Keratinocyte (primary cell): Measurements from ENCODE around the gene UNC79. TPM values are rescaled to one million over a fixed set of nuclear protein-coding genes. Genes with fewer than 3 reads are reported as not detected.
"Not testable (repeated sequence)": the region's sequence is repeated elsewhere in the genome, so short reads cannot be mapped to it uniquely, and the experiment has no call there.

Experiments used
- DNase-seq: peaks from one replicate; pipeline ENCODE4 v3.0.0-alpha.2; 2011; ENCODE audit warnings: low read depth, missing footprints, low spot score
- FAIRE-seq: peaks from 2 replicates; lab custom pipeline; 2011; peaks lifted over from hg19 to GRCh38; lab: Jason Lieb, UNC
- H2AFZ ChIP-seq: 2 replicates; pipeline ENCODE4 v1.6.0; 2012; ENCODE audit warnings: low read length, control low read depth, inconsistent platforms; ENCODE audit not compliant: control insufficient read depth
- H3K27ac ChIP-seq: 2 replicates; pipeline ENCODE4 v1.5.1; 2011; ENCODE audit warnings: low read length; ENCODE audit not compliant: control insufficient read depth, insufficient read depth
- H3K27me3 ChIP-seq: 3 replicates; pipeline ENCODE4 v1.6.0; 2011; ENCODE audit warnings: low read length; ENCODE audit not compliant: control insufficient read depth, insufficient read depth; ENCODE audit errors: extremely low read depth
- H3K36me3 ChIP-seq, 2 experiments: 2 replicates in 1 of 2; 3 replicates in 1 of 2; pipeline ENCODE4 v1.5.1; 2011; ENCODE audit warnings: low read length in 2 of 2, mild to moderate bottlenecking in 1 of 2; ENCODE audit not compliant: control insufficient read depth in 2 of 2, insufficient read depth in 2 of 2; ENCODE audit errors: extremely low read depth in 1 of 2
- H3K4me1 ChIP-seq: 3 replicates; pipeline ENCODE4 v1.5.1; 2011; ENCODE audit warnings: low read length; ENCODE audit not compliant: control insufficient read depth, insufficient read depth; ENCODE audit errors: extremely low read depth
- H3K4me2 ChIP-seq: 3 replicates; pipeline ENCODE4 v1.6.0; 2011; ENCODE audit warnings: low read depth, low read length; ENCODE audit not compliant: control insufficient read depth, insufficient read depth; ENCODE audit errors: extremely low read depth
- H3K4me3 ChIP-seq, 3 experiments: fragments of 200-600 bp in 1 of 3; sonication (generic) in 1 of 3; 2 replicates in 2 of 3; 3 replicates in 1 of 3; pipeline ENCODE4 v1.5.1; 2011 to 2016; ENCODE audit warnings: low read length in 3 of 3, mild to moderate bottlenecking in 3 of 3, control low read depth in 2 of 3, inconsistent platforms in 1 of 3, low read depth in 1 of 3, mixed read lengths in 1 of 3, mixed run types in 1 of 3, moderate library complexity in 1 of 3; ENCODE audit not compliant: control insufficient read depth in 2 of 3, insufficient read depth in 2 of 3; ENCODE audit errors: extremely low read depth in 1 of 3
- H3K79me2 ChIP-seq: 2 replicates; pipeline ENCODE4 v1.6.0; 2012; ENCODE audit warnings: low read length; ENCODE audit not compliant: control insufficient read depth, insufficient read depth
- H3K9ac ChIP-seq: 3 replicates; pipeline ENCODE4 v1.6.0; 2011; ENCODE audit warnings: low read length; ENCODE audit not compliant: control insufficient read depth, insufficient read depth; ENCODE audit errors: extremely low read depth
- H3K9me1 ChIP-seq: 3 replicates; pipeline ENCODE4 v1.6.0; 2011; ENCODE audit warnings: low read length; ENCODE audit not compliant: control insufficient read depth, insufficient read depth; ENCODE audit errors: extremely low read depth
- H3K9me3 ChIP-seq: 2 replicates; pipeline ENCODE4 v1.5.1; 2012; ENCODE audit warnings: low read depth, low read length; ENCODE audit not compliant: control insufficient read depth
- H4K20me1 ChIP-seq: 3 replicates; pipeline ENCODE4 v1.6.0; 2011; ENCODE audit warnings: low read length; ENCODE audit not compliant: control insufficient read depth, insufficient read depth; ENCODE audit errors: extremely low read depth
- CTCF ChIP-seq, 3 experiments: IDR thresholded peaks in 1 of 3; conservative IDR thresholded peaks in 1 of 3; optimal IDR thresholded peaks in 1 of 3; 2 replicates in 2 of 3; 3 replicates in 1 of 3; pipeline versions ENCODE3 to v1.5.1; 2011; ENCODE audit warnings: low read length in 3 of 3, mild to moderate bottlenecking in 3 of 3, moderate library complexity in 2 of 3, control low read depth in 1 of 3, inconsistent platforms in 1 of 3; ENCODE audit not compliant: insufficient read depth in 2 of 3; ENCODE audit errors: extremely low read depth in 1 of 3
- EZH2 ChIP-seq: IDR thresholded peaks from one replicate; pipeline ENCODE4 v1.6.1; 2012; ENCODE audit warnings: inconsistent platforms, mild to moderate bottlenecking, low read length, moderate library complexity
- dilution Hi-C: fragments of 300-500 bp; cut with MboI; formaldehyde crosslinking; loops from one replicate; pipeline ENCODE4 v1.7.0; 2020; ENCODE audit warnings: low sequenced_read_pairs; ENCODE audit not compliant: extremely low pct_ligation_motif_present
- polyA plus RNA-seq, 5 experiments: library from polyadenylated mRNA; depleted of rRNA in 3 of 5; stranded (reverse) in 3 of 5; stranded (forward) in 1 of 5; unstranded in 1 of 5; fragments of >200 nt; gene quantifications; 1 replicate in 1 of 5; 2 replicates in 3 of 5; 3 replicates in 1 of 5; pipeline versions ENCODE4 v1.2.1 to v1.2.3, GENCODE V29; 2011 to 2012; ENCODE audit warnings: missing spikeins in 2 of 5, low read depth in 1 of 5, low replicate concordance in 1 of 5

Gene UNC79
- polyA plus RNA-seq, 1 donor (not counting 4 experiments of a cell fraction or from before 2014, with no cell fraction given): 0.01 TPM

- TF ChIP-seq EZH2 (no peak), CTCF (optimal IDR thresholded peaks at IDR 0.05 in 1 of 3, IDR thresholded peaks at IDR 0.05 in 1 of 3, conservative IDR thresholded peaks at IDR 0.05 in 1 of 3; ENCODE audit: extremely low read depth in 1 of 3, insufficient read depth in 2 of 3, low read length in 3 of 3) (no peak)
- no peak overlapping the region for H3K4me3 ChIP-seq
- FAIRE-seq: no peak
These were observed 59.3 kb downstream of the UNC79 start for GRCh38 chr14:93490001-93490400.

GRCh38 chr14:93493054-93493453 is 62.3 kb downstream of the UNC79 start:
- Histone ChIP-seq H3K4me1 (no peaks in the 10 kb centered on the region), H3K9me1 (no peaks in the 10 kb centered on the region), H3K27ac (no peak overlapping the region), H3K27me3 (no peaks in the 10 kb centered on the region), H3K9me3 (no peaks in the 10 kb centered on the region), H3K9ac (no peak overlapping the region), H4K20me1 (no peaks in the 10 kb centered on the region), H3K36me3 (no peaks in the 10 kb centered on the region), H2AFZ (no peak overlapping the region), H3K79me2 (no peaks in the 10 kb centered on the region), H3K4me2 (no peak overlapping the region), H3K4me3 (no peak overlapping the region)
- dilution Hi-C loops: no loop called here
- no peak for FAIRE-seq
- DNase-seq: no peak
- TF ChIP-seq EZH2: no peak
- TF ChIP-seq CTCF (optimal IDR thresholded peaks at IDR 0.05 in 1 of 3, IDR thresholded peaks at IDR 0.05 in 1 of 3, conservative IDR thresholded peaks at IDR 0.05 in 1 of 3; ENCODE audit: extremely low read depth in 1 of 3, insufficient read depth in 2 of 3, low read length in 3 of 3): no peak

More at GRCh38 chr14:93490001-93490400, 59.3 kb downstream of the UNC79 start:
- Histone ChIP-seq H2AFZ (no peak overlapping the region), H3K27ac (no peak overlapping the region), H4K20me1 (no peaks in the 10 kb centered on the region), H3K36me3 (no peaks in the 10 kb centered on the region), H3K27me3 (no peaks in the 10 kb centered on the region), H3K79me2 (no peaks in the 10 kb centered on the region), H3K4me1 (no peaks in the 10 kb centered on the region), H3K9me3 (no peaks in the 10 kb centered on the region), H3K9ac (no peak overlapping the region), H3K9me1 (no peaks in the 10 kb centered on the region), H3K4me2 (no peak overlapping the region)
- DNase-seq: no peak
- dilution Hi-C loops: no loop called here

GRCh38 chr14:93493622-93494021 is 62.9 kb downstream of the UNC79 start:
- H3K4me2 ChIP-seq, H3K36me3 ChIP-seq, H3K4me3 ChIP-seq, H3K27me3 ChIP-seq, H3K9me3 ChIP-seq, H4K20me1 ChIP-seq, FAIRE-seq, H2AFZ ChIP-seq, H3K79me2 ChIP-seq, dilution Hi-C loops, DNase-seq, H3K9me1 ChIP-seq, H3K9ac ChIP-seq, H3K27ac ChIP-seq, H3K4me1 ChIP-seq: not testable (repeated sequence)
